Neural cell (in vitro differentiated cells): Measurements from ENCODE around the gene TFPT. TPM values are rescaled to one million over a fixed set of nuclear protein-coding genes. Genes with fewer than 3 reads are reported as not detected.

Experiments used
- H2AFZ ChIP-seq: fragments of 200-600, 300-800 bp; sonication (generic), shearing (Covaris generic); 2 replicates; pipeline ENCODE4 v1.6.0; 2014; ENCODE audit warnings: low read depth, mild to moderate bottlenecking, antibody characterized with exemption, low read length, moderate library complexity
- H3F3A ChIP-seq: fragments of 200-600 bp; shearing (Covaris generic); 2 replicates; pipeline ENCODE4 v1.6.1; 2016; ENCODE audit warnings: mild to moderate bottlenecking, moderate library complexity, mixed read lengths, antibody characterized with exemption, low read length; ENCODE audit not compliant: insufficient read depth, poor library complexity, severe bottlenecking
- H3K27ac ChIP-seq: fragments of 200-600, 300-800 bp; sonication (generic), shearing (Covaris generic); 2 replicates; pipeline ENCODE4 v1.5.1; 2014; ENCODE audit warnings: mild to moderate bottlenecking, low read length, moderate library complexity
- H3K27me3 ChIP-seq: fragments of 300-800, 200-600 bp; sonication (generic), shearing (Covaris generic); 2 replicates; pipeline ENCODE4 v1.6.0; 2014; ENCODE audit warnings: mild to moderate bottlenecking, low read depth, low read length, moderate library complexity; ENCODE audit not compliant: insufficient read depth
- H3K36me3 ChIP-seq: fragments of 300-800, 200-600 bp; sonication (generic), shearing (Covaris generic); 2 replicates; pipeline ENCODE4 v1.5.1; 2014; ENCODE audit warnings: mild to moderate bottlenecking, antibody characterized with exemption, low read length, moderate library complexity; ENCODE audit not compliant: insufficient read depth
- H3K4me2 ChIP-seq: fragments of 300-800, 200-600 bp; sonication (generic), shearing (Covaris generic); 2 replicates; pipeline ENCODE4 v1.6.0; 2014; ENCODE audit warnings: mild to moderate bottlenecking, low read length
- H3K4me3 ChIP-seq: fragments of 300-800, 200-600 bp; sonication (generic), shearing (Covaris generic); 2 replicates; pipeline ENCODE4 v1.5.1; 2014; ENCODE audit warnings: mild to moderate bottlenecking, low read length, moderate library complexity
- H3K79me2 ChIP-seq: fragments of 200-600 bp; shearing (Covaris generic); replicated peaks from 2 replicates; pipeline ENCODE4 v1.6.0; 2014; ENCODE audit warnings: mild to moderate bottlenecking, low read length, moderate library complexity; ENCODE audit not compliant: insufficient read depth
- H3K9ac ChIP-seq: fragments of 300-800, 200-600 bp; sonication (generic), shearing (Covaris generic); 2 replicates; pipeline ENCODE4 v1.6.1; 2016; ENCODE audit warnings: mild to moderate bottlenecking, low read length, mixed read lengths
- H3K9me2 ChIP-seq: fragments of 200-600 bp; shearing (Covaris generic); 2 replicates; pipeline ENCODE4 v1.6.1; 2016; ENCODE audit warnings: mild to moderate bottlenecking, low read length, mixed read lengths; ENCODE audit not compliant: insufficient read depth
- H3K9me3 ChIP-seq: fragments of 200-600, 300-800 bp; sonication (generic), shearing (Covaris generic); 2 replicates; pipeline ENCODE4 v1.6.1; 2016; ENCODE audit warnings: mild to moderate bottlenecking, mixed run types, low read length, moderate library complexity, mixed read lengths
- H4K20me1 ChIP-seq: fragments of 200-600 bp; shearing (Covaris generic); 2 replicates; pipeline ENCODE4 v1.6.1; 2016; ENCODE audit warnings: mild to moderate bottlenecking, mixed run types; ENCODE audit not compliant: insufficient read depth
- CTCF ChIP-seq: fragments of 450-650 bp; IDR thresholded peaks from 2 replicates; pipeline ENCODE4 v1.5.1; 2014; ENCODE audit warnings: antibody characterized with exemption, mild to moderate bottlenecking, moderate library complexity; ENCODE audit not compliant: poor library complexity, severe bottlenecking
- EP300 ChIP-seq: fragments of 450-650 bp; conservative IDR thresholded peaks from 2 replicates; pipeline ENCODE4 v1.6.1; 2014; ENCODE audit warnings: antibody characterized with exemption, mild to moderate bottlenecking, moderate library complexity; ENCODE audit not compliant: poor library complexity, severe bottlenecking
- EZH2 ChIP-seq: fragments of 200-600, 300-800 bp; shearing (Covaris generic), sonication (generic); IDR thresholded peaks from 2 replicates; pipeline ENCODE4 v1.6.1; 2014; ENCODE audit warnings: antibody characterized with exemption, low read length, borderline replicate concordance, mild to moderate bottlenecking; ENCODE audit not compliant: insufficient read depth, poor library complexity, severe bottlenecking
- MXI1 ChIP-seq: fragments of 450-650 bp; conservative IDR thresholded peaks from 2 replicates; pipeline ENCODE4 v1.6.1; 2014; ENCODE audit warnings: antibody characterized with exemption, mild to moderate bottlenecking; ENCODE audit not compliant: poor library complexity, severe bottlenecking
- POLR2AphosphoS5 ChIP-seq: IDR thresholded peaks from 2 replicates; pipeline ENCODE4 v1.6.1; 2012
- RAD21 ChIP-seq: fragments of 450-650 bp; conservative IDR thresholded peaks from 2 replicates; pipeline ENCODE4 v1.6.1; 2014; ENCODE audit warnings: antibody characterized with exemption, mild to moderate bottlenecking, moderate library complexity
- REST ChIP-seq: IDR thresholded peaks from 2 replicates; pipeline ENCODE4 v1.6.1; 2012; ENCODE audit warnings: borderline replicate concordance
- SMC3 ChIP-seq: fragments of 450-650 bp; conservative IDR thresholded peaks from 2 replicates; pipeline ENCODE4 v1.6.1; 2014; ENCODE audit warnings: antibody characterized with exemption, mild to moderate bottlenecking, moderate library complexity; ENCODE audit not compliant: poor library complexity
- TAF1 ChIP-seq: IDR thresholded peaks from 2 replicates; pipeline ENCODE4 v1.6.1; 2012; ENCODE audit warnings: low read depth
- polyA plus RNA-seq: library from polyadenylated mRNA; depleted of rRNA; stranded (reverse); fragments of >200 nt; gene quantifications from 2 replicates; pipeline ENCODE4 v1.2.3, GENCODE V29; 2014

The TFPT gene
- polyA plus RNA-seq, 1 donor from 2014 or later, result 24.3 TPM

GRCh38 chr19:54104998-54105715, 10.3 kb downstream of the TFPT start:
- Histone ChIP-seq H3K9ac (no peak overlapping the region), H4K20me1 (no peaks in the 10 kb centered on the region), H3K27ac (no peak overlapping the region), H3F3A (no peaks in the 10 kb centered on the region), H3K4me3 (no peak overlapping the region), H3K27me3 (no peaks in the 10 kb centered on the region), H3K9me2 (no peaks in the 10 kb centered on the region), H3K4me2 (no peak overlapping the region), H2AFZ (no peak overlapping the region), H3K79me2 (peaks cover 16% of the 10 kb centered on the region), H3K36me3 (no peaks in the 10 kb centered on the region), H3K9me3 (no peaks in the 10 kb centered on the region)
- no peak for TF ChIP-seq POLR2AphosphoS5
- TF ChIP-seq CTCF, result no peak
- no peak for TF ChIP-seq SMC3
- TF ChIP-seq RAD21, result no peak
- TF ChIP-seq MXI1, result no peak
- no peak for TF ChIP-seq REST
- TF ChIP-seq EP300, result no peak

- Histone ChIP-seq H4K20me1 (no peaks in the 10 kb centered on the region), H3F3A (no peaks in the 10 kb centered on the region), H3K27ac (peak within 1 kb of the TSS; percentile 35), H3K9ac (peak within 1 kb of the TSS; percentile 76), H3K4me2 (peak within 1 kb of the TSS; percentile 78), H3K27me3 (peaks cover under 1% of the 10 kb centered on the region), H2AFZ (peak within 1 kb of the TSS; percentile 85), H3K9me2 (no peaks in the 10 kb centered on the region), H3K4me3 (peak within 1 kb of the TSS; percentile 84), H3K79me2 (peaks cover 16% of the 10 kb centered on the region), H3K36me3 (no peaks in the 10 kb centered on the region), H3K9me3 (no peaks in the 10 kb centered on the region)
- TF ChIP-seq CTCF (no peak), EP300 (no peak), REST (peak; percentile 77), EZH2 (no peak), MXI1 (peak; percentile 94), POLR2AphosphoS5 (peak; percentile 91), SMC3 (peak; percentile 39), TAF1 (peak; percentile 89), RAD21 (no peak)
Measured at GRCh38 chr19:54102421-54103169, 12.9 kb downstream of the TFPT start, which contains the start of gene NDUFA3. TSS of gene NDUFA3 (plus strand) at chr19:54102855. CDS start at chr19:54102879, 24 bp downstream.
